Stomach (tissue), 9 donors: Measurements from ENCODE around the gene RAPGEF3. TPM values are rescaled to one million over a fixed set of nuclear protein-coding genes. Genes with fewer than 3 reads are reported as not detected.
A peak's percentile ranks its signal among the peaks of the same experiment; 100 is the strongest.

Experiments
- DNase-seq, 2 donors: peaks; one replicate each; pipeline versions ENCODE4 v3.0.0 to v3.0.0-alpha.2; 2013 to 2019
- H3K27ac ChIP-seq, 5 donors: fragments of 200-600 bp in 4 of 5; sonication (generic) in 4 of 5; one replicate each; pipeline ENCODE4 v1.5.1; 2013 to 2019; ENCODE audit warnings: mild to moderate bottlenecking in 1 of 5, moderate library complexity in 1 of 5
- H3K27me3 ChIP-seq, 3 donors: fragments of 200-600 bp; sonication (generic); one replicate each; pipeline ENCODE4 v1.5.1; 2017 to 2019; ENCODE audit warnings: mixed run types in 1 of 3
- H3K36me3 ChIP-seq, 4 donors: fragments of 200-600 bp; sonication (generic); 1 replicate in 3 of 4; 2 replicates in 1 of 4; pipeline ENCODE4 v1.5.1; 2016 to 2019
- H3K4me1 ChIP-seq, 4 donors: fragments of 200-600 bp; sonication (generic); one replicate each; pipeline ENCODE4 v1.5.1; 2016 to 2019
- H3K4me3 ChIP-seq, 4 donors: fragments of 200-600 bp; sonication (generic) in 3 of 4; one replicate each; pipeline ENCODE4 v1.5.1; 2016 to 2019; ENCODE audit warnings: mild to moderate bottlenecking in 1 of 4
- H3K9me3 ChIP-seq, 4 donors: fragments of 200-600 bp; sonication (generic); one replicate each; pipeline ENCODE4 v1.5.1; 2016 to 2019
- EP300 ChIP-seq: sonication (generic); formaldehyde crosslinking; IDR thresholded peaks from one replicate; pipeline ENCODE4 v1.6.1; 2017; ENCODE audit warnings: antibody characterized with exemption
- POLR2A ChIP-seq, 4 donors: fragments of 450-650 bp; IDR thresholded peaks; one replicate each; pipeline ENCODE4 v1.6.1; 2016; ENCODE audit warnings: antibody characterized with exemption in 4 of 4, control low read depth in 2 of 4, mild to moderate bottlenecking in 1 of 4, moderate library complexity in 1 of 4
- POLR2AphosphoS5 ChIP-seq, 3 donors: sonication (generic); formaldehyde crosslinking; IDR thresholded peaks; one replicate each; pipeline ENCODE4 v1.6.1; 2016; ENCODE audit warnings: antibody characterized with exemption in 3 of 3
- WGBS, 5 donors: extraction: QIAGEN DNeasy Blood & Tissue Kit in 3 of 5; methylation state at CpG; one replicate each; pipeline versions ENCODE4 v1.1.5 to v1.1.7; 2013 to 2018; 5-methylcytosine and 5-hydroxymethylcytosine counted together
- intact Hi-C: fragments of 100-400 bp; cut with DNase I; formaldehyde crosslinking; loops from one replicate; pipeline ENCODE4 v1.15.1; 2023; ENCODE audit warnings: low total_unique reads
- polyA plus RNA-seq, 3 donors: library from polyadenylated mRNA; stranded (reverse); fragments of 200-250 nt; gene quantifications; one replicate each; pipeline ENCODE4 v1.2.3, GENCODE V29; 2013
- total RNA-seq, 5 donors: library from RNA; depleted of rRNA; stranded (reverse); fragments of >200 nt; gene quantifications; one replicate each; pipeline versions ENCODE4 v1.1.0 to v1.2.3, GENCODE V29; 2014 to 2016
- TF ChIP-seq, protein P1 (sequence below), 7 experiments: fragments of 450-650 bp in 4 of 7; fragments of 200-600 bp in 3 of 7; sonication (generic) in 3 of 7; IDR thresholded peaks; one replicate each; pipeline ENCODE4 v1.5.1; 2016 to 2019; ENCODE audit warnings: antibody characterized with exemption in 7 of 7, control low read depth in 2 of 7, mild to moderate bottlenecking in 1 of 7
- donor health status: healthy with polysubstance abuse.
- donor health status: Bipolar disorder and iron deficiency.
- donor health status: healthy.

Gene RAPGEF3
- total and polyA plus RNA-seq, 8 donors = 15.9 to 114 (median 23.9) TPM

GRCh38 chr12:47793015-47793681, 34.5 kb upstream of the RAPGEF3 start:
- peaks cover 0 to 9% (median 0%) of the 10 kb centered on the region in 4 donors for H3K4me1 ChIP-seq
- H3K4me3 ChIP-seq = no peak overlapping the region
- 80 to 93% (median 83%) methylated on average over 10 to 15 of the region's 15 CpGs for WGBS, 5 donors
- H3K9me3 ChIP-seq = no peaks in the 10 kb centered on the region
- intact Hi-C loops = no loop called here
- H3K27ac ChIP-seq = no peak overlapping the region
- no peak for DNase-seq
- no peaks in the 10 kb centered on the region for H3K27me3 ChIP-seq
- TF ChIP-seq POLR2AphosphoS5 (IDR thresholded peaks at IDR 0.05) = no peak
- no peak for TF ChIP-seq EP300
- TF ChIP-seq POLR2A (IDR thresholded peaks at IDR 0.05) = no peak
- TF ChIP-seq, protein P1, sequence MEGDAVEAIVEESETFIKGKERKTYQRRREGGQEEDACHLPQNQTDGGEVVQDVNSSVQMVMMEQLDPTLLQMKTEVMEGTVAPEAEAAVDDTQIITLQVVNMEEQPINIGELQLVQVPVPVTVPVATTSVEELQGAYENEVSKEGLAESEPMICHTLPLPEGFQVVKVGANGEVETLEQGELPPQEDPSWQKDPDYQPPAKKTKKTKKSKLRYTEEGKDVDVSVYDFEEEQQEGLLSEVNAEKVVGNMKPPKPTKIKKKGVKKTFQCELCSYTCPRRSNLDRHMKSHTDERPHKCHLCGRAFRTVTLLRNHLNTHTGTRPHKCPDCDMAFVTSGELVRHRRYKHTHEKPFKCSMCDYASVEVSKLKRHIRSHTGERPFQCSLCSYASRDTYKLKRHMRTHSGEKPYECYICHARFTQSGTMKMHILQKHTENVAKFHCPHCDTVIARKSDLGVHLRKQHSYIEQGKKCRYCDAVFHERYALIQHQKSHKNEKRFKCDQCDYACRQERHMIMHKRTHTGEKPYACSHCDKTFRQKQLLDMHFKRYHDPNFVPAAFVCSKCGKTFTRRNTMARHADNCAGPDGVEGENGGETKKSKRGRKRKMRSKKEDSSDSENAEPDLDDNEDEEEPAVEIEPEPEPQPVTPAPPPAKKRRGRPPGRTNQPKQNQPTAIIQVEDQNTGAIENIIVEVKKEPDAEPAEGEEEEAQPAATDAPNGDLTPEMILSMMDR (IDR thresholded peaks at IDR 0.05) = no peak
- peaks cover 87 to 100% (median 100%) of the 10 kb centered on the region in 4 donors for H3K36me3 ChIP-seq

- Histone ChIP-seq H3K9me3 (no peaks in the 10 kb centered on the region), H3K27me3 (no peaks in the 10 kb centered on the region), H3K4me3 (no peak overlapping the region), H3K27ac (no peak overlapping the region), H3K4me1 (peaks cover 0 to 9% (median 1%) of the 10 kb centered on the region in 4 donors), H3K36me3 (peaks cover 87 to 100% (median 100%) of the 10 kb centered on the region in 4 donors)
- intact Hi-C loops = no loop called here
- TF ChIP-seq POLR2AphosphoS5 (IDR thresholded peaks at IDR 0.05) (no peak), EP300 (no peak), POLR2A (IDR thresholded peaks at IDR 0.05) (no peak)
- TF ChIP-seq, protein P1 (IDR thresholded peaks at IDR 0.05) = no peak
- WGBS, 5 donors = 86 to 99% (median 94%) methylated on average over 14 to 16 of the region's 16 CpGs; no CpG with 5 or more reads in 1 of the 5 donors
- no peak for DNase-seq
These were observed 33.2 kb upstream of the RAPGEF3 start for GRCh38 chr12:47791874-47792273.

GRCh38 chr12:47791351-47791746, 32.7 kb upstream of the RAPGEF3 start:
- H3K27ac ChIP-seq = peak overlapping the region in 1 of 5 donors; percentile 4
- no peaks in the 10 kb centered on the region for H3K27me3 ChIP-seq
- DNase-seq = no peak
- peaks cover 87 to 100% (median 100%) of the 10 kb centered on the region in 4 donors for H3K36me3 ChIP-seq
- intact Hi-C loops = no loop called here
- no peak overlapping the region for H3K4me3 ChIP-seq
- H3K9me3 ChIP-seq = no peaks in the 10 kb centered on the region
- H3K4me1 ChIP-seq = peaks cover 0 to 15% (median 1%) of the 10 kb centered on the region in 4 donors
- 85 to 93% (median 92%) methylated on average over 14 of the region's 14 CpGs for WGBS, 5 donors
- TF ChIP-seq POLR2A (IDR thresholded peaks at IDR 0.05) (no peak), POLR2AphosphoS5 (IDR thresholded peaks at IDR 0.05) (no peak)
- TF ChIP-seq, protein P1 (IDR thresholded peaks at IDR 0.05) = no peak

DNA sequence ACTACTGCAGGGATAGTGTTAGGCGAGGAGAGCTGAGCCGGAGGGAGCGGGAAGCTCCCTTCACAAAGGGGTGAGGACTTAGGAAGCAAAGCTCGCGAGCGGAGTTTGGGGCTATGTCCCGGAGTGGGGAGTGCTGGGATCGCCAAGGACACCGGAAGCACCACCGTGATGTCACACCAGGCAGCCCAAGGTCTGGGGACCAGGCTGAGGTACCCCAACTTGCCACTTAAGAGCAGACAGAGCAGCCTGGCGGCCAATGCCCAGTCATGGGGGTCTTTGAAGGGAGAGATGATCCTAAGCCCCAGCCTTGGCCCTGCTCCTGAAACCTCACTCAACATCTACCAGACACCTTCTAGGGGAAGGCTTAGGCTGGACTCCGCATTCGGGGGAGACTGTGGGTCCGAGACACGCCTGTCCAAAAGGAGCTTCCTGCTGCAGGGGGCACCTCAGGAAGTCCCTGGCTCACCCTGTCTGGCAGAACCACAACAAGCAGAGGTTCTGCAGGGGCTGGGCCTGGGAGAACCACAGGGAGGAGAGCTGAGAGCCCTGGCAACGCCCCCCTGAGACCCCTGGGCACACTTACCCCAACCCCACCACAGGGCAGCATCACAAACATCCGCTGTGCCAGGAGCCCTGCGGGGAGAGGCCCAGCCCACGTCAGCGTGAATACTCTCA, 32.1 kb upstream of the RAPGEF3 start:
- peak overlapping the region in 1 of 5 donors; percentile 4 for H3K27ac ChIP-seq
- H3K4me3 ChIP-seq = no peak overlapping the region
- H3K4me1 ChIP-seq = peaks cover 0 to 20% (median 1%) of the 10 kb centered on the region in 4 donors
- TF ChIP-seq EP300 (no peak), POLR2A (IDR thresholded peaks at IDR 0.05) (no peak), POLR2AphosphoS5 (IDR thresholded peaks at IDR 0.05) (no peak)
- TF ChIP-seq, protein P1 (IDR thresholded peaks at IDR 0.05) = no peak
- intact Hi-C loops = no loop called here
- no peaks in the 10 kb centered on the region for H3K9me3 ChIP-seq
- WGBS, 5 donors = 94 to 96% (median 95%) methylated on average over 16 to 20 of the region's 20 CpGs
- DNase-seq = no peak
- peaks cover 89 to 100% (median 100%) of the 10 kb centered on the region in 4 donors for H3K36me3 ChIP-seq
- H3K27me3 ChIP-seq = no peaks in the 10 kb centered on the region
